Esophagus squamous epithelium (tissue), 5 donors: ENCODE results near the gene LRRK2. TPM values are rescaled to one million over a fixed set of nuclear protein-coding genes. Genes with fewer than 3 reads are reported as not detected.
A peak's percentile ranks its signal among the peaks of the same experiment; 100 is the strongest.
"Not testable (repeated sequence)": the region's sequence is repeated elsewhere in the genome, so short reads cannot be mapped to it uniquely, and the experiment has no call there.

Source experiments
- DNase-seq: peaks from one replicate; lab custom pipeline; 2025; lab: John Stamatoyannopoulos, UW
- H3K27ac ChIP-seq, 4 donors: fragments of 200-600 bp; sonication (generic); one replicate each; pipeline ENCODE4 v1.5.1; 2016 to 2019; ENCODE audit warnings: mild to moderate bottlenecking in 1 of 4
- H3K27me3 ChIP-seq, 4 donors: fragments of 200-600 bp; sonication (generic); 1 replicate in 3 of 4; 2 replicates in 1 of 4; pipeline versions ENCODE4 v1.5.1 to v1.6.0; 2017 to 2021; ENCODE audit warnings: antibody characterized with exemption in 1 of 4
- H3K36me3 ChIP-seq, 3 donors: fragments of 200-600 bp; sonication (generic); one replicate each; pipeline ENCODE4 v1.5.1; 2016 to 2019
- H3K4me1 ChIP-seq, 3 donors: fragments of 200-600 bp; sonication (generic); one replicate each; pipeline ENCODE4 v1.5.1; 2017 to 2019
- H3K4me3 ChIP-seq, 4 donors: fragments of 200-600 bp; sonication (generic); 1 replicate in 3 of 4; 2 replicates in 1 of 4; pipeline ENCODE4 v1.5.1; 2016 to 2019; ENCODE audit warnings: mild to moderate bottlenecking in 2 of 4, moderate library complexity in 1 of 4
- H3K9me3 ChIP-seq, 3 donors: fragments of 200-600 bp; sonication (generic); one replicate each; pipeline ENCODE4 v1.5.1; 2016 to 2019
- CTCF ChIP-seq, 6 experiments: fragments of 450-650 bp in 4 of 6; fragments of 200-600 bp in 2 of 6; sonication (generic) in 2 of 6; IDR thresholded peaks; one replicate each; pipeline ENCODE4 v1.5.1; 2016 to 2019; ENCODE audit warnings: antibody characterized with exemption in 6 of 6, mild to moderate bottlenecking in 4 of 6, moderate library complexity in 4 of 6
- POLR2A ChIP-seq, 4 donors: fragments of 450-650 bp; IDR thresholded peaks; one replicate each; pipeline ENCODE4 v1.6.1; 2017; ENCODE audit warnings: antibody characterized with exemption in 4 of 4, mild to moderate bottlenecking in 4 of 4, moderate library complexity in 3 of 4
- WGBS, 2 donors: methylation state at CpG; one replicate each; pipeline ENCODE4 v1.1.5; 2018; 5-methylcytosine and 5-hydroxymethylcytosine counted together
- intact Hi-C: fragments of 100-400 bp; cut with DNase I; formaldehyde crosslinking; loops from one replicate; pipeline ENCODE4 v1.15.0; 2022
- total RNA-seq, 4 donors: library from RNA; depleted of rRNA; stranded (reverse); fragments of >200 nt; gene quantifications; one replicate each; pipeline ENCODE4 v1.1.0, GENCODE V29; 2016
- donor health status: DM: yes; HTN: yes; CAD: no.

Gene LRRK2
- total RNA-seq, 4 donors from 2014 or later: 10.9 to 21.4 (median 13.4) TPM

- Histone ChIP-seq H3K36me3 (no peaks in the 10 kb centered on the region), H3K4me1 (peaks cover 0 to 27% (median 4%) of the 10 kb centered on the region in 3 donors), H3K9me3 (no peaks in the 10 kb centered on the region), H3K27ac (no peak overlapping the region), H3K27me3 (no peaks in the 10 kb centered on the region), H3K4me3 (no peak overlapping the region)
- TF ChIP-seq POLR2A (IDR thresholded peaks at IDR 0.05): no peak
- no peak for TF ChIP-seq CTCF (IDR thresholded peaks at IDR 0.05)
- DNase-seq: no peak
- intact Hi-C loops: no loop called here
- WGBS, 2 donors: 83 to 92% methylated on average over 3 of the region's 3 CpGs
These were observed 20.5 kb upstream of the LRRK2 start for GRCh38 chr12:40204337-40204736.

GRCh38 chr12:40207551-40207950 lies 17.2 kb upstream of the LRRK2 start:
- Histone ChIP-seq H3K36me3 (no peaks in the 10 kb centered on the region), H3K4me1 (peaks cover 0 to 35% (median 4%) of the 10 kb centered on the region in 3 donors), H3K4me3 (no peak overlapping the region), H3K27ac (peak overlapping the region; percentile 19 to 48 (median 36)), H3K9me3 (no peaks in the 10 kb centered on the region), H3K27me3 (no peaks in the 10 kb centered on the region)
- TF ChIP-seq CTCF (IDR thresholded peaks at IDR 0.05): no peak
- no peak for TF ChIP-seq POLR2A (IDR thresholded peaks at IDR 0.05)
- intact Hi-C loops: no loop called here
- DNase-seq: no peak
- WGBS, 2 donors: 50 to 68% methylated on average over 2 of the region's 2 CpGs

- peaks cover 0 to 35% (median 4%) of the 10 kb centered on the region in 3 donors for H3K4me1 ChIP-seq
- peak overlapping the region; percentile 17 to 48 (median 36) for H3K27ac ChIP-seq
- WGBS, 2 donors: 32 to 42% methylated on average over 4 of the region's 4 CpGs
- no peak overlapping the region for H3K4me3 ChIP-seq
- intact Hi-C loops: no loop called here
- no peaks in the 10 kb centered on the region for H3K27me3 ChIP-seq
- DNase-seq: no peak
- TF ChIP-seq CTCF (IDR thresholded peaks at IDR 0.05): no peak
- H3K9me3 ChIP-seq: no peaks in the 10 kb centered on the region
- H3K36me3 ChIP-seq: no peaks in the 10 kb centered on the region
These were observed 15.9 kb upstream of the LRRK2 start for GRCh38 chr12:40208707-40209446.

- H3K27me3 ChIP-seq: no peaks in the 10 kb centered on the region
- intact Hi-C loops: no loop called here
- WGBS, 2 donors: 66 to 74% methylated on average over 4 of the region's 4 CpGs
These were observed 14.9 kb upstream of the LRRK2 start for GRCh38 chr12:40209886-40210285.

GRCh38 chr12:40211186-40211585 lies 13.6 kb upstream of the LRRK2 start:
- 88 to 95% methylated on average over 1 of the region's 1 CpG for WGBS, 2 donors
- intact Hi-C loops, DNase-seq: not testable (repeated sequence)

More at GRCh38 chr12:40209886-40210285, 14.9 kb upstream of the LRRK2 start:
- Histone ChIP-seq H3K4me1 (peaks cover 0 to 35% (median 4%) of the 10 kb centered on the region in 3 donors), H3K36me3 (no peaks in the 10 kb centered on the region), H3K9me3 (no peaks in the 10 kb centered on the region), H3K27ac (no peak overlapping the region), H3K4me3 (no peak overlapping the region)
- no peak for DNase-seq
- TF ChIP-seq POLR2A (IDR thresholded peaks at IDR 0.05): no peak
- TF ChIP-seq CTCF (IDR thresholded peaks at IDR 0.05): no peak

More at GRCh38 chr12:40211186-40211585, 13.6 kb upstream of the LRRK2 start:
- not testable (repeated sequence) for H3K36me3 ChIP-seq, H3K4me3 ChIP-seq, H3K27ac ChIP-seq, H3K9me3 ChIP-seq, H3K27me3 ChIP-seq
- peaks cover 0 to 35% (median 4%) of the 10 kb centered on the region in 3 donors for H3K4me1 ChIP-seq
